ENCODE results near the gene TIGD1.
"Not testable (repeated sequence)": the region's sequence is repeated elsewhere in the genome, so short reads cannot be mapped to it uniquely, and the experiment has no call there.

TIGD1 gene

DNA sequence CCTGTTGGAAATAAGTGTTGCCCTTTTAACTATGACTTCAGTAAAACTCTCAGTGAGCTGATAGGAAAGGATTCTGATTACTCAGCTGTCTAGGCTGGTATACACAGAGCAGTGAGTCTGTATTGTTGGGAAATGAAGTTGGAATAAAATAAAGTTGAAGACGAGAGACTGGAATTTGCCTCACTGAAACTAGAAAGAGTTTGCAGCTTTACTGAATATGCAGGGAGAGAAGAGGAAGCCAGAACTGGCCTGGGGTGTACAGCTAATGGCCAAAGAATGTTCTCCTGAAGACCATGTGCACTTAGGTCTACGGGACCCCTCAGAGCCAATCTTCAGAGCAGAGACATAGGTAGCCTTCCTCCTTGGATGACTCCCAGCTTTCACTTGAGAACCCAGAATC is 26.6 kb upstream of the TIGD1 start:
- Mint-ChIP-seq H3K27ac (no peak overlapping the region), H3K9me3 (no peaks in the 10 kb centered on the region), H3K4me1 (peaks cover 4% of the 10 kb centered on the region), H3K36me3 (ENCODE audit: low read depth) (peaks cover 29% of the 10 kb centered on the region), H3K27me3 (no peaks in the 10 kb centered on the region), H3K4me3 (no peak overlapping the region)
- ATAC-seq (no peak), DNase-seq (no peak)

DNA sequence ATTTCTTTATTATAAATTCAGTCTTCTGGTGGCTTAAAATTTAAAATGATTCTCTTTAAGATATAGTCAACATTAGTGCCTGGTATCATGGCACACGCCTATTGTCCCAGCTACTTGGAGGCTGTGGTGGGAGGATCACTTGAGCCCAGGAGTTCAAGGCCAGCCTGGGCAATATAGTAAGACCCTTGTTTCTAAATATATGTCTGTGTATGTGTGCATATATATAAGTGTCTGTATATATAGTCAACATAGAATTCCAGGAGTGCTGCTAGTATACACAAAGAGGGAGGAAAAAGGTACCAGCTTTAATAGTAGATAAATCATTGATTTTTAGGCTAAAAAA is 25.0 kb upstream of the TIGD1 start:
- DNase-seq (no peak), ATAC-seq (no peak)
- no peaks in the 10 kb centered on the region for H3K27me3 Mint-ChIP-seq
- no peaks in the 10 kb centered on the region for H3K9me3 Mint-ChIP-seq
- H3K4me3 Mint-ChIP-seq: no peak overlapping the region
- peaks cover 24% of the 10 kb centered on the region for H3K36me3 Mint-ChIP-seq (ENCODE audit: low read depth)
- H3K27ac Mint-ChIP-seq: no peak overlapping the region
- peaks cover 4% of the 10 kb centered on the region for H3K4me1 Mint-ChIP-seq

DNA sequence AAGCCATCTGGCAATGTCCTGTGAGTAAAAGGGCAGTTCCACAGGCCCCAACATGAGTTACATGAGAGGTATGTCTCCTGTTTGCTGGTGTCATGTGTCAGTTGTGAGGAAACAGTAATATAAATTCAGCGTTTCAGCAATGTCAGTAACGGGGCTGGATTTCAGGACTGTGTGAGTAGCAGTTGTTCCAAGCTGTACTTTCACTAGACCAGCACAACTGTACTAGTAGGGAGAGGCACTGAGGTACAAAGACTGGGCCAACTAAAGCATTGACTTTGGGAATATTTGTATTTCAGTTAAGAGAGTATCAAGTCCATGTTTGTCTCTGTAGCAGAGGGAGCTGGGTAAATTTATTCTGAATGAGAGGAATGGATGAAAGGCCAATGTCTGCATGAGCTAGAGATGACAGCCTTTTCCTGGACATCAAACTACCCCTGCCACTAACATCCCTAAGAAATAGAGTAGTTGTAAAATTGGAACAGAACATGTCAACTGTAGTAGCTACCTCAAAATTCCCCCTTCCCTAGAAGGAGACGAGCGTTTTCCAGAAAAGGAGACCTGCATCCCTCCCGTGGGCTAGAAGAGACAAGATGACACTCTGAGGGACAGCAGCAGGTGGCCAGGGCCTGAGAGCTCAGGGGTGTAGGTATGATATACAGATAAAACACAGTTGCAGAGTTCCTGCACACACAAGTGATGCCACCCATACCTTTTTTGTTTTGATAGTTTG is 24.5 kb upstream of the TIGD1 start:
- no peak overlapping the region for H3K27ac Mint-ChIP-seq
- H3K4me3 Mint-ChIP-seq: no peak overlapping the region

DNA sequence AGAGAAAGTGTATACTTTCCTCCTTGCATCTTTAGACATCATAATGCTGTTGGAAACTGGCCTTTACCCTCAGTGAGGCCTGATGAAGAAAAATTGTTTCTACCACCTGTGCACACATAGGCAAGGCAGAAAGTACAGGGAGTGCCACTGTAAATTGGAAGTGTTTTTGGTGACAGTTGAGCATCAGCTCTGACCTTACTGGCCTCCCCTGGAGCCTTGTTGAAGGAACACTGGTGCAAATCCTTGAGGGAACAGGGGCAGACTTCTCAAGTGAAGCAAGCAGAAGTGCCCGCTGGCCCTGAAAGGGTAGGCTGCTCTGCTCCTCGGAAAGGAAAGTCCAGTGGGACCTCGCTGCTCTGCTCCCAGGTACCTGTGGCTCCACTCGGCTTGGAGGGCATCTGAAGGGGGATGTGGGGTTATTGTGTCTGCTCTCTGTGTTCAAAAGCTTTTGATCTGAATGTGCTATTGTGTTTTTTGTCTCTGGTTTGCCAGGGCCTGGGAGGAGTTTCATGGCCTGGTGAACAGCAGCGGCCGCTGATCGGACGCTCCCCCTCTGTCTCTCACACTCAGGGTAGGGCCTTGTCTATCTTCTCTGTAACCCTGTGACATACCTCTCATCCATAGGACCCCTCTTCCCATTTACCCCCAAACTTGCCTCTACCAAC is 23.5 kb upstream of the TIGD1 start:
- Mint-ChIP-seq H3K4me1 (peaks cover 1% of the 10 kb centered on the region), H3K9me3 (no peaks in the 10 kb centered on the region), H3K27me3 (no peaks in the 10 kb centered on the region), H3K27ac (no peak overlapping the region), H3K36me3 (ENCODE audit: low read depth) (peaks cover 31% of the 10 kb centered on the region), H3K4me3 (no peak overlapping the region)
- DNase-seq (no peak), ATAC-seq (no peak)

More for the DNA sequence above, 24.5 kb upstream of the TIGD1 start:
- peaks cover 1% of the 10 kb centered on the region for H3K4me1 Mint-ChIP-seq
- H3K9me3 Mint-ChIP-seq: no peaks in the 10 kb centered on the region
- no peaks in the 10 kb centered on the region for H3K27me3 Mint-ChIP-seq
- DNase-seq: no peak
- ATAC-seq: no peak
- peaks cover 24% of the 10 kb centered on the region for H3K36me3 Mint-ChIP-seq (ENCODE audit: low read depth)

DNA sequence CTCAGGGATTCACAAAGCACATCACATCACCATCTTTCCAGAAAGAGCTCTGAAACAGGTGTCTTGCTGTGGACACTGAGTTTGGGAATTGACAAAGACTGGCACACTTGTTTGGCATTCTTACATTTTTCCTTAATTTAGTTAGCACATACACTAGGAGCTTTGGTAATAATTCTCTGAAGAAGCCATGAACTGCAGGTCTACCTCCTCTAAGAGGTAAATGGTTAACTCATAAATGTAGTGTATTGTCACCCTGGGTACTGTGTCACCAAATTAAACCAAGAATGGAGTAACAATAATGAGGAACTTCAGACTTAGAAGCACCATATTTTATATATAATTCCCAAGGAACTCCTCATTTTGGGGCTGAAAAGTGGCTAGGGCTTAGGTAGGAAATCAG is 22.7 kb upstream of the TIGD1 start:
- H3K36me3 Mint-ChIP-seq (ENCODE audit: low read depth): peaks cover 37% of the 10 kb centered on the region
- no peaks in the 10 kb centered on the region for H3K27me3 Mint-ChIP-seq
- no peak overlapping the region for H3K27ac Mint-ChIP-seq
- H3K9me3 Mint-ChIP-seq: no peaks in the 10 kb centered on the region
- no peak for DNase-seq
- peaks cover 1% of the 10 kb centered on the region for H3K4me1 Mint-ChIP-seq
- H3K4me3 Mint-ChIP-seq: no peak overlapping the region
- no peak for ATAC-seq

DNA sequence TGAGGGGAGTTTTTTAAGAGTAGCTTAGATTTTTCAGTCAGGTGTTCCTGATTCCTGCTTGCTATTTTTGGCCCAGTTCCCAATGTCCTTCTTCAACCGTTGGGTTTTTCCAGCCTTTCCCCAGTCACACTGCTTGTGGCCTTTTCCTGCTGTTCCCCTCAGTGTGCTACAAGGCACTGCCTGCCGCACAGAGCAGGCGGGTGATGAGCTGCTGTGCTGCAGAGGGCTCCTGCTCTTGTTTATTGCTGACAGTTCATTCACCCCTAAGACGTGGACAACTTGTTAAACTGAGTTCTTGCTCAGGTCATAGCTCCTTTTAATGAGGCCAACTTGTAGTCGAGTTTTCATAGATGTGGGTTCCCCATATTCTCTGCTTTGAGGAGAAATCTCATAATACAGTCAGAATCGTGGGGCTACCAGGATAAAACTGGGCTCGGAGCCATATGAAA is 20.7 kb upstream of the TIGD1 start:
- H3K4me3 Mint-ChIP-seq: no peak overlapping the region
- H3K27ac Mint-ChIP-seq: no peak overlapping the region
- peaks cover 46% of the 10 kb centered on the region for H3K36me3 Mint-ChIP-seq (ENCODE audit: low read depth)
- no peaks in the 10 kb centered on the region for H3K9me3 Mint-ChIP-seq
- no peak for DNase-seq
- H3K4me1 Mint-ChIP-seq: no peaks in the 10 kb centered on the region
- ATAC-seq: no peak
- no peaks in the 10 kb centered on the region for H3K27me3 Mint-ChIP-seq

DNA sequence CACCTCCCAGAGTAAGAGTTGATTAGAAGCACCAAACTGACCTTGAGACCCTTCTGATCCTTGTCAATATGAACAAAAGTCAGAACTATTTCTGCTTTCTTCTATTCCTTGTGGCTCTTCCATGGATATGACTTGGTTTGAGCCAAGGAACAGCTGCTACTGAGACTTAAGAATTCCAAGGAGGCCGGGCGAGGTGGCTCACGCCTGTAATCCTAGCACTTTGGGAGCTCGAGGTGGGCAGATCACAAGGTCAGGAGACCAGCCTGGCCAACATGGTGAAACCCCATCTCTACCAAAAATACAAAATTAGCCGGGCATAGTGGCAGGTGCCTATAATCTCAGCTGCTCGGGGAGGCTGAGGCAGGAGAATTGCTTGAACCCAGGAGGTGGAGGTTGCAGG is 20.1 kb upstream of the TIGD1 start:
- H3K9me3 Mint-ChIP-seq, ATAC-seq, H3K27me3 Mint-ChIP-seq, H3K4me1 Mint-ChIP-seq, H3K27ac Mint-ChIP-seq, H3K4me3 Mint-ChIP-seq, DNase-seq: not testable (repeated sequence)
- peaks cover 48% of the 10 kb centered on the region for H3K36me3 Mint-ChIP-seq (ENCODE audit: low read depth)

DNA sequence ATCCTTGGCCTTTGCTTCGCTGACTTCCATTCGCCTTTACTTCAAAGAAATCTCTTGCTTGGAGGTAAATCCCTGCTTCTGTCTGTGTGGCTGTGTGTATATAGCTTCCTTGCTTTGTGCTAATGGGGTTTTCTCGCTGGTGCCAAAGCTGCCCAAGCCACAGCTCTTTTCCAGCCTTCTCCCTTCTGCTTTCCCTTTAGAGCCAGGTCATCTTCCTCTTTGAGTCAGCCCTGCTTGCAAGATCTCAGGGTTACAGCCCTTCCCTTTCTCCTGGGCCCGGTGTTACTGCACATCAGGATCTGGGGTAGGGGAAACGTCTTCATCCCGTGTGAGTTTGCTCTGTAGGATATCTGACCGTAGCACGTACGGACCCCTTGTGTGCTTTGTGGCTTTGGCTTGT is 19.2 kb upstream of the TIGD1 start:
- no peak overlapping the region for H3K4me3 Mint-ChIP-seq
- ATAC-seq (no peak), DNase-seq (no peak)
- H3K27ac Mint-ChIP-seq: no peak overlapping the region
- no peaks in the 10 kb centered on the region for H3K4me1 Mint-ChIP-seq
- no peaks in the 10 kb centered on the region for H3K27me3 Mint-ChIP-seq
- H3K9me3 Mint-ChIP-seq: no peaks in the 10 kb centered on the region
- H3K36me3 Mint-ChIP-seq (ENCODE audit: low read depth): peaks cover 52% of the 10 kb centered on the region

DNA sequence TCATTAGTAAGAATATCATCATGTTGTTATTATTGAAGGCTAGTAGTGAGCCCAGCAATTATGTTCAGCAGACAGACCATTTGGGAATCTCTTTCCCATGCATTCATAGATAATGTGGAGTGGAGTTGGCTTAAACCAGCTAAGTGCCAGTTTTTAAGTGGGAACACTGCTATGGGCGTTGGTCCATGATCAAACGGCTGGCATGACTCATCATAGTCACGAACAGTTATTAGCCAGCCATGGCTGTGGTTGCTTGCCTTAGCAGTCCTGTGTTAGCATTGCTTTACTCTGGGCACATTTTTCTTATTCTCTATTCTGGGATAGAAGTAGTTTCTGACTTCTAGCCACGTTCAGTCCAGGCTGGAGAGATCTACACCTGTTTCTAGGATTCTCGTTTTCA is 17.8 kb upstream of the TIGD1 start:
- H3K9me3 Mint-ChIP-seq: no peaks in the 10 kb centered on the region
- no peak overlapping the region for H3K27ac Mint-ChIP-seq
- ATAC-seq (no peak), DNase-seq (no peak)
- H3K27me3 Mint-ChIP-seq: no peaks in the 10 kb centered on the region
- H3K4me1 Mint-ChIP-seq: no peaks in the 10 kb centered on the region
- peaks cover 53% of the 10 kb centered on the region for H3K36me3 Mint-ChIP-seq (ENCODE audit: low read depth)
- no peak overlapping the region for H3K4me3 Mint-ChIP-seq

DNA sequence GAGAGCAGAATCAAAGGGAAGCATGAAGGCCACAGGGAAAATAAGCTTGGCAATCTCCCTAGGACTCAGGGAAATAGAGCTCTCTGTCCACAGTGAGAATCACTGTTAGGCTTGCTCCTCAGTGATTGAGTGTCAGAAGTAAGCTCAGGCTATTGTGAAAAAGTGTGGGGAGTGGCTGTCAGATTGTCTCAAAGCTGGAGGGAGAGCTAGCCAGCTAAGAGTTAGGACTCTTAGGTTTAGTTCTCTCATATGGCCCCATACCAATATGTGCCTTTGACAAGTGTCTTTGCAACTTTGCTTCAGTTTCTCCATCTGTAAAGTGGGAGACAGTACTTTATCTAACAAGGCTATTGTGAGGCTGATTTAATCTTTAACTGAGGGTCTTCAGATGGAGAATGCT is 17.4 kb upstream of the TIGD1 start:
- Mint-ChIP-seq H3K4me1 (peaks cover under 1% of the 10 kb centered on the region), H3K9me3 (no peaks in the 10 kb centered on the region), H3K36me3 (ENCODE audit: low read depth) (peaks cover 54% of the 10 kb centered on the region), H3K27me3 (no peaks in the 10 kb centered on the region), H3K27ac (no peak overlapping the region), H3K4me3 (no peak overlapping the region)
- DNase-seq: no peak
- no peak for ATAC-seq

DNA sequence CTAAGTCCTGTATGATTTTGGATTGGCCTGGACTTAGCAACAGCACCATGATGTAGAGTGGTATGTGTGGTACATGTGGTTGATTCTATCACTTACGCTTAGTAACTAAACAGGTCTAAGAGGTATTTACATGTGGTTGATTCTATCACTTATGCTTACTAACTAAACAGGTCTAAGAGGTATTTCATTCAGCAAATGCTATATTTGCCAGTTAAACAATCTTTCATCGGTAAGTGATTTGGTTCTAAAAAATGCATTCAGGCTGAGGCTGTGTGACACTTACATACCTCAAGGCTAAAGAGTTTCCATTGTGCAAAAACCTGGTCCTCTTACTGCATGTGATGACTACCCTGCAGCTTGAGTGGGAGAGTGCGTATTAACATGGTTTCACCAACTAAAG is 13.2 kb upstream of the TIGD1 start:
- Mint-ChIP-seq H3K4me1 (peaks cover 2% of the 10 kb centered on the region), H3K36me3 (ENCODE audit: low read depth) (peaks cover 56% of the 10 kb centered on the region), H3K27ac (no peak overlapping the region), H3K9me3 (no peaks in the 10 kb centered on the region), H3K4me3 (no peak overlapping the region), H3K27me3 (no peaks in the 10 kb centered on the region)
- DNase-seq (no peak), ATAC-seq (peak; percentile 28)

DNA sequence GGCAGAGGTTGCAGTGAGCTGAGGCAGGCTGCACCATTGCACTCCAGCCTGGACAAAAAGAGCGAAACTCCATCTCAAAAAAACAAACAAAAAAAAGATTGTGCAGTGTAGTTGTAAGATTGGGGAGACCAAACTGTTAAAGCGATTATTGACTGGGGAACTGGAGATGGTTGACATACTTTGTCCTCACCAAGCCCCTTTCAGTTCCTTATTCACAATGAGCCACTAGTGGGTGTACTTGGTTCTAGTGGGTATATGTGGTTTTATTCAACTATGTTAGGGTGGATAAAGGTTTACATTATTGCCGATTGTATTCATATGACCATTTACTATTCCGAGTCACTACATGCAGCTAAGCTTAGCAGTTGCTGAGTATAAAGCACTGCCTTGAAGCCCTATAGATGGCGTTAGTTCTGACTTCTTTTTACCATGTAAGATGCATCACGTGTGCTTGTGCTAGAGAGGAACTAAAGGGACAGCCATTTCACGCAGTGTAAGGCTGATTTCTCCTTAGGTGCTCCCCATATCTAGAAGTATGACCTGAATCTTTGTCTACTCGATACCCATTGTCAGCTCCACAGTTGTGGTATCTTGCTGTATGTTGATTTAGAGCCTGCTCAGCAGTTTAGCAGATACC is 12.3 kb upstream of the TIGD1 start:
- ATAC-seq: no peak
- peaks cover 53% of the 10 kb centered on the region for H3K36me3 Mint-ChIP-seq (ENCODE audit: low read depth)
- H3K4me1 Mint-ChIP-seq: peaks cover 2% of the 10 kb centered on the region
- H3K4me3 Mint-ChIP-seq: no peak overlapping the region
- H3K27me3 Mint-ChIP-seq: no peaks in the 10 kb centered on the region
- no peaks in the 10 kb centered on the region for H3K9me3 Mint-ChIP-seq
- no peak overlapping the region for H3K27ac Mint-ChIP-seq
- DNase-seq: no peak

DNA sequence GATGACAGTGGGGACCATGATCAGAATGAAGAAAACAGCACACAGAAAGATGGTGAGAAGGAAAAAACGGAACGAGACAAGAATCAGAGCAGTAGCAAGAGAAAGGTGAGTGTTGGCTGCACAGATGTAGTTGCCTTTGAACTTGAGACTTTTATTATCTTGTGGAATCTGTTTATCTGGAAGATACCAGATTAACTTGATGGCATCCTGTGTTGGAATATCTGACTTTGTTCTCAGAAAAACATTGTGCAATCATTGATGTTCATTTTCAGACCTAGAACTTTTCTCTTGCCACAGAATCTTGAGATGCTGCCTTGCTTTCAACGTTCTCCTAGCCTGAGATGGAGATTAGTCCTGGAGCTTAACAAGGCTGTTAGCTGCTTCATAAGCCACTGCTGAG is 6.1 kb upstream of the TIGD1 start:
- no peak for ATAC-seq
- no peak for DNase-seq
- H3K27me3 Mint-ChIP-seq: no peaks in the 10 kb centered on the region
- no peaks in the 10 kb centered on the region for H3K9me3 Mint-ChIP-seq
- peaks cover 33% of the 10 kb centered on the region for H3K4me1 Mint-ChIP-seq
- H3K36me3 Mint-ChIP-seq (ENCODE audit: low read depth): peaks cover 33% of the 10 kb centered on the region
- no peak overlapping the region for H3K4me3 Mint-ChIP-seq
- peak overlapping the region; percentile 14 for H3K27ac Mint-ChIP-seq

DNA sequence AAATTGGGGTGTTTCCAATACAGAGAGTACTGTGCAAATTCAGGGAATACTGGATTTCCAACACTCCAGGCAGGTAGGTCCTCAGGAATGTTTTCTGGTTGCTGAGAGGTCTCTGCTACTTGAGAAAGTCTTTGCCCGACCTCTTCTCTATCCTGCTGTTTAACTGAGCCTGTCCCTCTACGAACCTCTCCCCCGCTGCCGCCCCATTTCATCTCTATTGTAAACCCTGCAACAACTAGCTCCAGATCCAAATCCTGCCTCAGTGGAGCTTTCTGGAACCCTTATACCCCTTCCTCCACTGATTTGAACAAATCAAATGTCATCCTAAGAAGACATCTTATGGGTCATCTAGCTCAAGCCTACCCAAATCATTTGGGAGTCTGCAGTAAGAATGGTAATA is 1.4 kb upstream of the TIGD1 start:
- peak overlapping the region; percentile 98 for H3K27ac Mint-ChIP-seq
- H3K36me3 Mint-ChIP-seq (ENCODE audit: low read depth): peaks cover 36% of the 10 kb centered on the region
- DNase-seq: no peak
- ATAC-seq: no peak
- H3K4me3 Mint-ChIP-seq: peak overlapping the region; percentile 98
- H3K9me3 Mint-ChIP-seq: peaks cover 4% of the 10 kb centered on the region
- no peaks in the 10 kb centered on the region for H3K27me3 Mint-ChIP-seq
- peaks cover 64% of the 10 kb centered on the region for H3K4me1 Mint-ChIP-seq

DNA sequence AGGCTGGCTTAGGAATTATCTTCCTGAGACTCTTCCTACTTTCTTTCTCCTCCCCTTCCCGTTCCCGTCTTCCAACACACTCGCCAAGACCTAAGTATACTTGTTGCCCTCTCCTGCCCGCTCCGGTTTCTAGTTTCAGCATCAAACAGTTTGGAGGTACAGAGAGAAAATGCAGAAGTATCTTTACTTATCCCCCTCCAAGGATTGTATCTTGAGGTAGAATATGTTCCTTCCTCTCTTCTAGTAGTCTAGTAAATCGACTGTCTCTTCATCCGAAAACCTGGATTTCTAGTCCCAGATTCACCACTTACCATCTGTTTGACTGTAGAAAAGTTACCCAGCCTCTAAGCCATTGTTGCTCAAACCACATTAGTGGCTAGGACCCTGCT is 887 bp upstream of the TIGD1 start:
- H3K27me3 Mint-ChIP-seq: no peaks in the 10 kb centered on the region
- peak overlapping the region; percentile 98 for H3K27ac Mint-ChIP-seq
- peaks cover 37% of the 10 kb centered on the region for H3K36me3 Mint-ChIP-seq (ENCODE audit: low read depth)

More for the DNA sequence above, 887 bp upstream of the TIGD1 start:
- DNase-seq: no peak
- Mint-ChIP-seq H3K9me3 (peaks cover 4% of the 10 kb centered on the region), H3K4me3 (peak overlapping the region; percentile 98), H3K4me1 (peaks cover 67% of the 10 kb centered on the region)
- ATAC-seq: no peak
